Stimulated activated memory B cell treated with anti-CD40 and anti-IgM and Interleukin-4, amounts not matched to agents 10 μg/mL and 1 μg/mL and 100 μg/mL, for 72 hours (primary cell): Measurements from ENCODE around the gene MCEE.

Experiments used
- ATAC-seq: fragments of 150-1000 bp; cut with Tn5 transposase; 2 replicates; pipeline ENCODE4 v1.10.0; 2021
- H3K27ac Mint-ChIP-seq: one replicate; pipeline ENCODE4 v1.8.0; 2022; ENCODE audit warnings: mild to moderate bottlenecking, mixed read lengths
- H3K27me3 Mint-ChIP-seq: one replicate; pipeline ENCODE4 v1.8.0; 2022; ENCODE audit warnings: mixed read lengths
- H3K36me3 Mint-ChIP-seq: one replicate; pipeline ENCODE4 v1.8.0; 2022; ENCODE audit warnings: mixed read lengths
- H3K4me1 Mint-ChIP-seq: one replicate; pipeline ENCODE4 v1.8.0; 2022; ENCODE audit warnings: mixed read lengths
- H3K4me3 Mint-ChIP-seq: one replicate; pipeline ENCODE4 v1.8.0; 2022; ENCODE audit warnings: mild to moderate bottlenecking, moderate library complexity, mixed read lengths
- H3K9me3 Mint-ChIP-seq: one replicate; pipeline ENCODE4 v1.8.0; 2022; ENCODE audit warnings: mixed read lengths

Gene MCEE

GRCh38 chr2:71072492-71072891, 57.5 kb downstream of the MCEE start:
- Mint-ChIP-seq H3K27me3 (no peaks in the 10 kb centered on the region), H3K27ac (peak overlapping the region; percentile 81), H3K9me3 (no peaks in the 10 kb centered on the region), H3K4me1 (peaks cover 57% of the 10 kb centered on the region), H3K36me3 (peaks cover 31% of the 10 kb centered on the region), H3K4me3 (peak overlapping the region; percentile 27)
- ATAC-seq = no peak

DNA sequence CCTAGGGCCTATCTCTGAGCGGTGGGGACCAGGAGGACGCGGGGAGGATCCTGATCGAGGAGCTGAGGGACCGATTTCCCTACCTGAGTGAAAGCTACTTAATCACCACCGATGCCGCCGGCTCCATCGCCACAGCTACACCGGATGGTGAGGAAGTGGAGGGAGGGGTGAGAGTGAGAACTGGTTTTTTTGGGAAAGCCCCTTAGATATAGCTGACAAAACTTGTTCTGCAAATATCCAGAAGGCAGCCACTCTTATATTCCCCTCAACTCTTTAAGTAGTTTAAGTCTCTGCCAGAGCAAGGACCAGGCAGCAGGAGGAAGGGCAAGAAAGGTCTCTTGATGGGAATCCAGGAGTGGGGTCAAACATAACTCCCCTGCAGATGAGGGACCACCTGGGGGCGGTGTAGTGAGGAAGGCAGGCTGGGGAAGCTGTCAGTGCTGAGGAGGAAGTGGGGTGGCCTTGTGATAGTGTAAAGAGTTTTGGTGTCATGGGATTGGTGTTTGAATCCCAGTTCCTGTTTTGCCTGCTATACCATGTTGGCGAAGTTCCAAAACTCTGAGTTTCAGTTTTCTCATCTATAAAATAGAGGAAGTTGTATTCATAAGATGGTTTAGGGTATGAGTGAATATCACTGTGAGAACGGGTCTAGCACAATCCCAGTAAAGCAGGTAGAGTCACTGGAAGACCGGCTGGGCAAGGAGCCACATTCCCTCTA, 58.2 kb downstream of the MCEE start:
- ATAC-seq = peak; percentile 72
- no peaks in the 10 kb centered on the region for H3K27me3 Mint-ChIP-seq
- no peaks in the 10 kb centered on the region for H3K9me3 Mint-ChIP-seq
- H3K27ac Mint-ChIP-seq = peak overlapping the region; percentile 81
- H3K36me3 Mint-ChIP-seq = peaks cover 25% of the 10 kb centered on the region
- H3K4me3 Mint-ChIP-seq = peak overlapping the region; percentile 82
- peaks cover 63% of the 10 kb centered on the region for H3K4me1 Mint-ChIP-seq

- H3K27ac Mint-ChIP-seq = peak overlapping the region; percentile 81
- H3K4me3 Mint-ChIP-seq = peak overlapping the region; percentile 82
- ATAC-seq = peak; percentile 40
- H3K4me1 Mint-ChIP-seq = peaks cover 69% of the 10 kb centered on the region
- no peaks in the 10 kb centered on the region for H3K27me3 Mint-ChIP-seq
- no peaks in the 10 kb centered on the region for H3K9me3 Mint-ChIP-seq
- peaks cover 21% of the 10 kb centered on the region for H3K36me3 Mint-ChIP-seq
These were observed 59.5 kb downstream of the MCEE start for GRCh38 chr2:71070294-71071093.

- Mint-ChIP-seq H3K27ac (peak overlapping the region; percentile 81), H3K4me1 (peaks cover 79% of the 10 kb centered on the region), H3K4me3 (peak overlapping the region; percentile 82), H3K9me3 (no peaks in the 10 kb centered on the region), H3K36me3 (peaks cover 18% of the 10 kb centered on the region), H3K27me3 (no peaks in the 10 kb centered on the region)
- no peak for ATAC-seq
These were observed 60.7 kb downstream of the MCEE start for GRCh38 chr2:71069376-71069775.

- H3K27ac Mint-ChIP-seq = peak within 1 kb of the TSS; percentile 81
- H3K4me1 Mint-ChIP-seq = peaks cover 79% of the 10 kb centered on the region
- peak; percentile 87 for ATAC-seq
- H3K9me3 Mint-ChIP-seq = no peaks in the 10 kb centered on the region
- H3K4me3 Mint-ChIP-seq = peak within 1 kb of the TSS; percentile 82
- no peaks in the 10 kb centered on the region for H3K27me3 Mint-ChIP-seq
- peaks cover 8% of the 10 kb centered on the region for H3K36me3 Mint-ChIP-seq
These were observed 61.6 kb downstream of the MCEE start, which contains the start of gene NAGK for GRCh38 chr2:71068218-71069035. NAGK (plus strand) TSS chr2:71068648; CDS start chr2:71068684, 36 bp downstream.

GRCh38 chr2:71067567-71068217, 62.3 kb downstream of the MCEE start:
- no peaks in the 10 kb centered on the region for H3K9me3 Mint-ChIP-seq
- H3K27ac Mint-ChIP-seq = peak overlapping the region; percentile 81
- H3K36me3 Mint-ChIP-seq = peaks cover 6% of the 10 kb centered on the region
- peaks cover 77% of the 10 kb centered on the region for H3K4me1 Mint-ChIP-seq
- no peak for ATAC-seq
- H3K4me3 Mint-ChIP-seq = peak overlapping the region; percentile 82
- no peaks in the 10 kb centered on the region for H3K27me3 Mint-ChIP-seq

DNA sequence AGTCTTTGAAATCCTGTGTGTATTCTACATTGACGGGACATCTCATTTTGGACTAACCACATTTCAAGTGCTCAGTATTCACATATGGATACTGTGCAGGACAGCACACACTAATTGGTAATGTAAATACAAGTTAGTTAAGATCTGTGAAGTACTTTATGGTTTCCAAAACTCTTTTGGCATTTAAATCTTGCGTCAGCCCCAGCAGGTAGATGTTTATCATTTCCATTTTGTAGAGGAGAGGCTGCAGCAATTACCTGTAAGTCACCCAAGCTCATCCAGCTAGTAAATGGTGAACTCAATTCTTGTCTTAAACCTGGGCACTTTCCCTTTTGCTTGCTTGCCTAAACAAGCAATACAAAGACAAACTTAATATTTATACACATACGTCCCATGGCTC, 63.2 kb downstream of the MCEE start:
- H3K27ac Mint-ChIP-seq = peak overlapping the region; percentile 81
- H3K4me3 Mint-ChIP-seq = no peak overlapping the region
- no peak for ATAC-seq
- H3K9me3 Mint-ChIP-seq = no peaks in the 10 kb centered on the region
- H3K4me1 Mint-ChIP-seq = peaks cover 69% of the 10 kb centered on the region
- peaks cover 6% of the 10 kb centered on the region for H3K36me3 Mint-ChIP-seq
- no peaks in the 10 kb centered on the region for H3K27me3 Mint-ChIP-seq

DNA sequence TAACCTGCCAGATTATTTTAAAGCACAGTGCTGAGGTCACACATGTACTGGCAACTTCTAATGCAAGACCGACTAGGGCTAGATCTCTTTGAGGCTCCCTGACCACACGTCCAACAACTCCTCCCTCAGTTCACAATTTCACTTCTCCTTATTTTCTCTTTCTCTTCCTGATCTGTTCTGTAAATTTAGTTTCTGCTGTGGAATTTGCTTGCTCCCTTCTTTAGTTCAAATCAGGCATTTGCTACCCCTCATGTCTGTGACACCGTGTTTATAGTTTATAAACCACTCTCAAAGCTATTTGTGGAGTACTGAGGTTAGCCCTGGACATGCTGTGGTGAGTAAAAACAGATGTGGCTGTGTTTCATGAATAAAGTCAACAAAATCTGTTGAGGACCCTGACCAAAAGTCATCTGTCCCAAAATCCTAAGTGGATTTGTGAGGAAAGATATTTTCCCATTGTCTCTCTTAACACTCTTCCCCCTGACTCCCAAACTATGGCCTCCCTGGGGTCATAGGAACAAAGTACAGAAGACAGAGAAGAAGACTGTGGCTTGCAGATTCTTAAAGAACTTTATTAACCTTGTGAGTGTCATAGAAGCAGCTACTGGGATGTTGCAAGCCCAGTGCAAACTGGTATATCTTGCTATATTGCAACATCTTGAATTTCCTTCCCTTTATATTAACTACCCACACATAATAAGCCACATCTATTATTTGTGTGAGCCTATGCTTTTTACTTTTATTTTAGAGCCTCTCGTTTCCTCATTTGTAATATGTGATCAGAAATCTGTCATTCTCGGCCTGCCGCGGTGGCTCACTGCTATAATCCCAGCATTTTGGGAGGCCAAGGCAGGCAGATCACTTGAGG, 65.0 kb downstream of the MCEE start:
- Mint-ChIP-seq H3K36me3 (peaks cover 5% of the 10 kb centered on the region), H3K4me1 (peaks cover 58% of the 10 kb centered on the region), H3K9me3 (no peaks in the 10 kb centered on the region), H3K4me3 (peak overlapping the region; percentile 64), H3K27ac (peak overlapping the region; percentile 83), H3K27me3 (no peaks in the 10 kb centered on the region)
- peak; percentile 40 for ATAC-seq

DNA sequence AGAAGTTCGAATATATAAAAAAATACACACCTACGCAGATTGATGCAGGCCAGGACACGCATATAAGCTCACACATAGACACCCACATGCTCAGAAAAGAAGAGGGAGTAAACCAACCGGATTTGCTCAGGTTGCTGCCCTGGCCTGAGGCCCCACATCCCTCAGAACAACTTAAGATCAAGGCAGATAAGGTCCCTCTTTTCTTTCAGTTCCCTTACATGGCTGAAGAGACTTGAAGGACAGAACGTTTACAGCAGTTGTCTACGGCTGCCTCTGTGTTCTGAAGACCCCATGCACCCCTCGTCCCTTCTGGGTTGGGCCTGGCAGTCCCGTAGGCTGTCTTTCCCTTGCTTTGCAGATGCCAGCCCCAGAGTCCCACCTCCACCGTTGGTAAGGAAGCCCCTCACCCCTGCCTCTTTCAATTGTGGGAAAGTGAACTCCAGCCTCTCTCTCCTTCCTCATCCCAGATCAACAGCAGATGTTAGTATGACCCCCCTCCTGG, 65.9 kb downstream of the MCEE start:
- H3K9me3 Mint-ChIP-seq = no peaks in the 10 kb centered on the region
- no peak for ATAC-seq
- peak overlapping the region; percentile 83 for H3K27ac Mint-ChIP-seq
- no peak overlapping the region for H3K4me3 Mint-ChIP-seq
- H3K4me1 Mint-ChIP-seq = peaks cover 51% of the 10 kb centered on the region
- no peaks in the 10 kb centered on the region for H3K27me3 Mint-ChIP-seq
- H3K36me3 Mint-ChIP-seq = no peaks in the 10 kb centered on the region

GRCh38 chr2:71063216-71063615, 66.8 kb downstream of the MCEE start:
- Mint-ChIP-seq H3K27me3 (no peaks in the 10 kb centered on the region), H3K9me3 (no peaks in the 10 kb centered on the region), H3K36me3 (no peaks in the 10 kb centered on the region), H3K27ac (peak overlapping the region; percentile 83), H3K4me1 (peaks cover 51% of the 10 kb centered on the region), H3K4me3 (no peak overlapping the region)
- no peak for ATAC-seq

GRCh38 chr2:71060871-71061270, 69.2 kb downstream of the MCEE start:
- peaks cover 38% of the 10 kb centered on the region for H3K4me1 Mint-ChIP-seq

GRCh38 chr2:71060211-71060610, 69.8 kb downstream of the MCEE start:
- Mint-ChIP-seq H3K9me3 (no peaks in the 10 kb centered on the region), H3K4me1 (peaks cover 32% of the 10 kb centered on the region), H3K36me3 (no peaks in the 10 kb centered on the region), H3K4me3 (no peak overlapping the region), H3K27ac (peak overlapping the region; percentile 25), H3K27me3 (no peaks in the 10 kb centered on the region)
- ATAC-seq = no peak

More at GRCh38 chr2:71060871-71061270, 69.2 kb downstream of the MCEE start:
- Mint-ChIP-seq H3K27me3 (no peaks in the 10 kb centered on the region), H3K36me3 (no peaks in the 10 kb centered on the region), H3K27ac (peak overlapping the region; percentile 25), H3K4me3 (no peak overlapping the region), H3K9me3 (no peaks in the 10 kb centered on the region)
- no peak for ATAC-seq
